Kidney tubule cell (primary cell): Measurements from ENCODE around the gene HOXD11.
A peak's percentile ranks its signal among the peaks of the same experiment; 100 is the strongest.

Experiments
- DNase-seq: peaks from one replicate; pipeline ENCODE4 v3.0.0-alpha.2; 2018; ENCODE audit warnings: low spot score

Gene HOXD11

GRCh38 chr2:176106581-176107539 is at the start of gene HOXD11:
Gene HOXD11 (plus strand): TSS chr2:176107280. CDS start chr2:176107356, 76 bp downstream.
- peak; percentile 65 for DNase-seq

- DNase-seq, result no peak
Measured at GRCh38 chr2:176063958-176064357, 43.1 kb upstream of the HOXD11 start.

GRCh38 chr2:176066645-176067588 is 40.2 kb upstream of the HOXD11 start:
- DNase-seq, result no peak

DNA sequence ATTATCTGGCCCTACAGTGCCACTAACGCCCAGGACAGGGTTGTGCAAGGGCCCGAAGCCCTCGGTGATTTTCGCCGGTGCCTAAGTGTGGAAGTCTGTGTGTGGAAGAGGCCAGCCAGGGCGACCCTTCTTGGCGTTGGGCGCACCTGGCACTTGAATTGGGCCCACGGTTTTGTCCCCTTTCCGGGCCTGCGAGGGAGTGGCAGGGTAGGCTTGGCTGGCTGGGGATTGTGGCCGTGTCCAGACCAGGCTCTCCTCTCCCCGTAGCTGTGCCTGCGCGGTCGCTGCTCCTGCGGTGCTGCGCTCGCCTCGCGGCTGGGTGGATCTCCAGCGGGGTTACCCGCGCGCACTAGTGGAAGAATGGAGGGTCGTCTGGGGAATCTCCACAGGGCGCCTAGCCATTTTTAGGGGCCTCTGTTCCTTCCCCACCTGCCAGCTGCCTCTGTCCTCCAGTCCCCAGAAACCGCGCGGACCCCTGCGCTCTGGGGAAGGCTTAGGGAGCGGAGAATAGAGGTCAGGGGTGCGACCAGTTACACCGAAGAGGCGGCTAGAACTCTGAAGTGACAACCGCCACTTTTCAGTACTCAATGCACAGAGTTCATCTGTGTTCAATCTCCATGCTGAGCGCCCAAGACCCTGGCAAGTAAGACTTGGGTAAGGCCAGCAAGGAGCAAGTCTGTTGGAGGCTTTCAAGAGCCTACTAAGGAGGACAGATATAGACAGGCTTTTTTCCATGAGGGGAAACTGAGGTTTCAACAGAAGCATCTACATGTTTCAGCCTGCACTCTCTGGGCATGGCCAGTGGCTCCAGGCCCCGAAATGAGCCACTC is 39.3 kb upstream of the HOXD11 start:
- no peak for DNase-seq

- no peak for DNase-seq
Measured at GRCh38 chr2:176068419-176068832, 38.7 kb upstream of the HOXD11 start.

DNA sequence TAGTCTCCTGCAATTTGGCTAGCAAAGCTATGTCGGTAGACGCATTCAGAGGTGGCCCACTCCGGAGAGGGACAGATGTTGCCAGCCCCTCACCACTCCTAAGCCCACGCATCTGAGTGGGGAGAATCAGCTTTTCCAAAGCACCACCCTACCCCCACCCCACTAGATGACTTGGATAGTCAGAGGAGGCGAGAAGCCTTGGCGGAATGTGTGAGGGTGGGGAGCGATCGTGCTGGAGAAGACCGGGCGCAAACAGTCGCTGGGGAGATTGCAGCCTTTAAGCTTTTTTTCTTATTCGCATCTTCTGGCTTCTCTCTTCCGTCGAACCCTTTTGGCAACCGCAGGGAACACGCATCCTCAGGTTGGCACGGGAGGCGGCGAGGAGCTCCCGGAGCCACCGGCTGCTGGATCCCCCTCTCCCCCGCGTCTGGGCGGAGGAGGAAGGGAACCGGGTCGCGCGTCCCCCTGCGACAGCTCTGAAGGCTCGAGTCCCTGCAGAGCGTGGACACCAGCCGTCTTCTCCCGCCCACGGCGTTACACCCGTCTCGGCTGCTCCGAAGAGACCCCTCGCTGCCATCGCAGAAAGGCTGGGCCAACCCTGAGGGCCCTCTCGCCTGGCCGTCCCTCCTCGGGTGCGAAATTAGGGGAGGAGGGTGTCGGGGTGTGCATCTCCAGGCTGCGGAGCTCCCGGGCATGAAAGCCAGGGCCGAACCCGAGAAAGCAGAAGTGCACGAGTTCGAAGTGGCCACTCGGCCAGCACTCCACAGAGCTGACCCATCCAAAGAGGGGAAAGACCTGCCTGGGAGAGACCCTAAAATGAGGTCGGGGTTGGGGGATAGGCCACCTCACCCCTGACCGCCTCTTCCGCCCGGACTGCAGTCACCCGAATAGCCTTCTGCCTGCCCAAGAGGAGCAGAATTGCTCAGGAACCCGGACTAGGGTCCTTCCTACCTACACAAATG is 35.5 kb upstream of the HOXD11 start:
- no peak for DNase-seq

DNA sequence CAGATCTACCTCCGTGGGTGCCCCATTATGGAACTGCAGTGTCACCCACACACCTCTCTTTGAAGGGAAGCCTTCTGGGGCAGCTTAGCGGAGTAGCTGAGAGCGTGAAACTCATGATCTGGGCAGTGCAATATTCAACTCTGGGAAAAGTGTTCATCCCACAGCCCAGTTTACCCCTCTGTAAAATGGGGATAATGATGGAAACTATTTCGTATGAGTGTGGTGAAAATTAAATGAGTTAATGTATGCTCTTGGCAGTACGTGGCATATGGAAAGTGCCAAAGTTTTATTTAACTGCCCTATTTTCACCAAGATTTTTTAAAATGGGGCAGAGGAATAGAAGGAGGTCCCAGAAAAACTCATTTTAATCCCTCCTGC is 34.8 kb upstream of the HOXD11 start:
- no peak for DNase-seq

DNA sequence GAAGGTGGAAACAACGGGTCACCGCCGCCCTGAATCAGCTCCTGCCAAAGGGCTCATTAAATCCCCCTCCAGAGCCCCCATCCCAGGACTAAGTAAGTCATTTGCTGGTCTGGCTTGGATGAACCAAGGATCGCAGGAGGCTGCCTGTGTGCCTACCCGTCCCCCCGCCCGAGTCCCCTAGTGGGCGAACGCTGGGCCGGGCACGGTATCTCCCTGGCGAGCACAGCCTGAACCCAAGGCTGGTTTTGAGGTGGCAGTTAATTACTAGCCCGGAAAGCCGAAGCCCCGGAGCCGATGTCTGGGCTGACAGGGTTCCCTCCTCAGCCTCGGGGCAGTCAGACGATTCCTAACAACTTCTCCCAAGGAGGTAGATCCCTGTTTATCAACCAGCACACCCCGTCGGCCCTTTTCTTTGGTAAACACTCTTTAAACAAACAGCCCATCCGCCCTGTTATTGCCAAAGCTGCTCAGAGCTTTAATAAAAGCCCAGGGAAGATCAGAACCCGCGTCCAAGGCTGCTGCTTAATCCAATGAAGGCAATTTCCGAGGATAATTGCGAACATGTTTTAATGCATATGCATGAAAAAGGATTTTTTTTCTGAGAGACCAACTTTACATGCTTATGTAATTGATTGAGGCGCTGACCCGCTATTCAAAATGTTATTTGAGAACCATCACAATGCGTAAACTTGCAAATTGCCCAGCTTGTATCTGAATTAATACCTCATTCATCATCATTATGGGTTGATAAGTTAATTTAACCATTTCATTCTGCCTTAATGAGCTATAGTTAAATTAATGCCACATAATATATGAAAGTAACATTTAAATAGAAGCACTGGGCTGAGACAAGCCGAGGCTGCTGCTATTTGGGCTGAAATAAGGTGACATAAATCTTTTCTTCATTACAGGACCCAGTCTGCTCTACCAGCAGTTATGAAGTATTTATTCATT is 33.9 kb upstream of the HOXD11 start:
- no peak for DNase-seq

- no peak for DNase-seq
Measured at GRCh38 chr2:176074919-176075425, 32.1 kb upstream of the HOXD11 start.

DNA sequence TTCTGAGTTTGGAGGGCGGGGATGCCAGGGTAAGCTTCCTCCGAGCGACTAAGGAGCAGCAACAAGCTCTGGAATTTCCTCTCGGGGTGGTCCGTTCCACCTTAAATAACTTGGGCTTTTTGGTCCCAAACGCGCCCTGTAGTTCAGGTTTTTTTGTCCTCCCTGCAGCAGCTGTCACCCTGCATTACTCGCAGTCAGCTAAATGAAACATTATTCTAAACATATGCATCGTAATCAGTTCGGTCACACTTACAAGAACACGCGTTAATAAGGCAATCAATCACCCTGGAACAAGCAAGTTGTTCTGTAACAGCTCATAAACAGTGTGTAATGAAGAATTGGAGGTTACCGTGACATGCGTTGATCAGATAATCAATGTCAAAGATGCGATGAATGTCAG is 31.6 kb upstream of the HOXD11 start:
- DNase-seq, result no peak

- DNase-seq, result no peak
Measured at GRCh38 chr2:176076063-176076462, 31.0 kb upstream of the HOXD11 start.

DNA sequence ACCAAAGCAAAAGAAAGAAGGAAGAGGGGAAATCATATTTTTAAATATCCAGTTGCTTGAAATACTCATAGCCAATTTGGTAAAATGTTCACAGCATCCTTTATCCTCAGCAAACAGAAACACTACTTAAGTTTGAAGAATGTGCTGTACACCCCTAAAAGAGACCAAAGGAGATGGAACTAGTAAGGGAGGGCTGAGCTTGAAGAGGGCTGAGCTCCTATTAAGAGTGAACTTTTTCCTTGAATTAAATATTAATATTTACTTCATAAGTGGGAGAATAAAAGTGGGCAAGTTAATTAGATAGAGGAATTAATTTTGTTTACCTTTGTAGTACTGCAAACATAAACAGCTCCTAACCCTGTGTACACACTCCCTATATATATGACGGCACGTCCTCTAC is 30.3 kb upstream of the HOXD11 start:
- DNase-seq, result no peak

DNA sequence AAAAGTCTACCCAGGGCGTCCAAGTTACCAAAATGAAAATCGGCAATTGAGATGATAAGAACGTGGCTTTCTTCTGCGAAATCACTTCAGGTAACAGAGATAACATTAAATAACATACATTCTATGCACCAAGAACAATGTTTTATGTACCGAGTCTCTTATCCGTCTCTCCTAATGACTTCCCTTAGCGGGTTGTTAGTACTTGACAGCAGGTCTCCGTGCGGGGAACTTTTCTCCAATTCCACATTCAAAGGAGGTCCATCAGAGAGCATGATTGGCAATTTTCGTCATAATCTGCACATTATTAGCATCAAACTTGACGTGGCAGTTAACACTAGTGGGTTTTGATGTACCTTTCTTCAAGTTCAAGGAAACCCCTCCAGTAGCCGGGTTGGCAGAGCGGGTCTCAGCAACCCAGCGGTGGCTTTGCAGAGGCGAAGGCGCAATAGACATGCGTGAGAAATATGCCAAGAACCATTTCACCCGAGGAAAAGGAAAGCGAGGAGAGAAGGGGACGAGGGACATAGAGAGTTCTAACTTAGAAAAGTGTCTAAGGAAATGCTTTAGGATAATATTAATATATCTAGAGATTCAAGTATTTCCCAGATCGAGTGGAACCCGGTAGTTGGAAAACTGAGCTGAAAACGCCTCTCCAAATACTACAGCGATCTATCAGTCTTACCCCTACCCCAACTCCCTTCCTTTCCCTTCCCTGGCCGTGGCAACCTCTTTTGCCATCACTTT is 28.4 kb upstream of the HOXD11 start:
- no peak for DNase-seq

- no peak for DNase-seq
Measured at GRCh38 chr2:176079285-176079830, 27.7 kb upstream of the HOXD11 start.

DNA sequence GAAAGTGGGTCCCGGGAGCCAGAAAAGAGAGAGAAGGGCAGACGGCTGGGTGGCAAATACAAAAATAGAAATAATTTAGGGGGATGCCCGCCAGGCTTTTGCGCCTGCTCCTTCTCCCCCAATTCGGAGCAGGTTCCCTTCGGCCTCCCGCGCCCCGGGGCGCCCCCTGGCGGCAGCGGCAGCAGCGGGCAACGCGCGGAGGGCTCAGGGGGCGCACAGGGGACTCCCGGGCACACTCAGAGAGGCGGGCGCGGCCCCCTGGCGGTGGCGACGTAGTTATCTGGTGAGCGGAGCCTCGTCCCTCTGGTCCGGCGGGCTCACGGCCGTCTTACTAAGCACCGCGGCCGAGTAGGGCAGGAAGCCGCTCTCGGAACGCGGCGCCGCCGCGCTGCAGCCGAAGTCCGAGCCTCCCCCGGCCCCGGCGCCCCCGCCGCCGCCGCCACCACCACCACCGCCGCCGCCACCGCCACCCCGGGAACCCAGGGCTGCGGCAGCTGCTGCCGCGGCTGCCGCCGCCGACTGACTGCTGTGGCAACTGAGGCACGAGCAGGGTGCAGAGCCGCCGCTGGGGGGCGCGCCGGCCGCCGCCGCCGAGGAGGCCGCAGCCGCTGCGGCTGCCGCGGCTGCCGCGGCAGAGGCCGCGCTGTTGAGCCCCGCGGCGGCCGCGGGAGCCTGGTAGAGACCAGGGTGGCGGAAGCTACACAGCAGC is 27.1 kb upstream of the HOXD11 start:
- DNase-seq, result peak; percentile 61

- no peak for DNase-seq
Measured at GRCh38 chr2:176080540-176081375, 26.3 kb upstream of the HOXD11 start.
